HG02885 (cell line): ENCODE results near the gene SAFB.
"Not testable (repeated sequence)": the region's sequence is repeated elsewhere in the genome, so short reads cannot be mapped to it uniquely, and the experiment has no call there.

Experiments used
- ATAC-seq: cut with Tn5 transposase; IDR thresholded peaks from one replicate; pipeline ENCODE4 v1.9.1; 2021; ENCODE audit warnings: mild to moderate bottlenecking; ENCODE audit not compliant: unreplicated experiment, poor library complexity

The SAFB gene

GRCh38 chr19:5694956-5695648 lies 72.2 kb downstream of the SAFB start:
- no peak for ATAC-seq

GRCh38 chr19:5695649-5696195 lies 72.8 kb downstream of the SAFB start:
- ATAC-seq: no peak

GRCh38 chr19:5696196-5697021 lies 73.5 kb downstream of the SAFB start:
- no peak for ATAC-seq

- ATAC-seq: no peak
Measured at GRCh38 chr19:5697022-5697889, 74.4 kb downstream of the SAFB start.

GRCh38 chr19:5697890-5698634 lies 75.2 kb downstream of the SAFB start:
- no peak for ATAC-seq

- no peak for ATAC-seq
Measured at GRCh38 chr19:5698635-5699422, 75.9 kb downstream of the SAFB start.

- ATAC-seq: no peak
Measured at GRCh38 chr19:5700455-5701092, 77.7 kb downstream of the SAFB start.

GRCh38 chr19:5702053-5702410 lies 79.1 kb downstream of the SAFB start:
- not testable (repeated sequence) for ATAC-seq

- no peak for ATAC-seq
Measured at GRCh38 chr19:5703819-5704818, 81.2 kb downstream of the SAFB start.

GRCh38 chr19:5705552-5705951 lies 82.7 kb downstream of the SAFB start:
- no peak for ATAC-seq

GRCh38 chr19:5706876-5707573 lies 84.1 kb downstream of the SAFB start:
- no peak for ATAC-seq

GRCh38 chr19:5707576-5708575 lies 85.0 kb downstream of the SAFB start:
- no peak for ATAC-seq

GRCh38 chr19:5711025-5711424 lies 88.1 kb downstream of the SAFB start:
- ATAC-seq: no peak

GRCh38 chr19:5711713-5712161 lies 88.9 kb downstream of the SAFB start:
- ATAC-seq: no peak

GRCh38 chr19:5713228-5713627 lies 90.3 kb downstream of the SAFB start:
- no peak for ATAC-seq

GRCh38 chr19:5714816-5715215 lies 91.9 kb downstream of the SAFB start:
- ATAC-seq: no peak
